ENCODE data around the gene XRCC6.

DNA sequence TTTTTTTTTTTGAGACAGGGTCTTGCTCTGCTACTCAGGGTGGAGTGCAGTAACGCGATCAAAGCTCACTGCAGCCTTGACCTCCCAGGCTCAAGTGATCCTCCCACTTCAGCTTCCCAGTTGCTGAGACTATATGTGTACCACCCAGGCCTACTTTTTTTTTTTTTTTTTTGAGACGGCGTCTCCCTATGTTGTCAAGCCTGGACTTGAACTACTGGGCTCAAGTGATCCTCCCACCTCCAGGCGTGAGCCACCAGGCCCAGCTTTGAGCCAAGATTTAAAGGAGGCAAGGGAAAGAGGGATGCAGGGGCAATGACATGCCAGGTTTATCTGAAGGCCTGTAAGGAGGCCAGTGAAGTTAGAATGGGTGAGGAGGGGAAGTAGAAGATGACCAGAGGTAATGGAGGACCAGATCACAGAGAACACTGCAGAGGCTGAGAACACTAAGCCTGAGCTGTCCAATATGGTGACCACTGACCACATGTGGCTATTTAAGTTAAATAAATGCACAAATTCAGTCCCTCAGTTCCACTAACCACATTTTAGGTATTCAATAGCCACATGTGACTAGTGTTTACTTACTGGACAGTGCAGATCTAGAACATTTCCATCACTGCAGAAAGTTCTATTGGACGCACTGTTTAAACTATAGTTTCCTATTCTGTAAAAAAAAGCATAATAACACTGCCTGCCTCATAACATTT is 8.3 kb upstream of the XRCC6 start:
- TF ChIP-seq ZC3H10 (CRISPR knock-in tag; IDR thresholded peaks at IDR 0.05) (no peak), TCF4 (CRISPR knock-in tag; IDR thresholded peaks at IDR 0.05; ENCODE audit: borderline replicate concordance) (no peak), ZFP3 (CRISPR knock-in tag; IDR thresholded peaks at IDR 0.05) (no peak), ZFP30 (CRISPR knock-in tag; IDR thresholded peaks at IDR 0.05) (no peak)

All from SK-N-SH treated with all-trans-retinoic acid at 6 μM for 48 hours (cell line).